GM23338 (cell line): ENCODE results near the gene LSP1. TPM values are rescaled to one million over a fixed set of nuclear protein-coding genes. Genes with fewer than 3 reads are reported as not detected.

Experiments used
- ATAC-seq: fragments of 200-7000 bp; cut with Tn5 transposase; 3 replicates; pipeline ENCODE4 v1.9.1; 2020
- DNase-seq: peaks from one replicate; pipeline ENCODE4 v3.0.0-alpha.2; 2015; ENCODE audit warnings: low spot score
- H2AFZ ChIP-seq: fragments of 200-600 bp; sonication (generic); 2 replicates; pipeline ENCODE4 v1.8.0; 2016; ENCODE audit warnings: antibody characterized with exemption, mild to moderate bottlenecking, moderate library complexity
- H3F3A ChIP-seq: fragments of 200-600 bp; sonication (generic); replicated peaks from 2 replicates; pipeline ENCODE4 v1.8.0; 2017; ENCODE audit warnings: antibody characterized with exemption, mixed run types, low read depth
- H3K27ac ChIP-seq: fragments of 200-600 bp; sonication (generic); 2 replicates; pipeline ENCODE4 v1.6.1; 2016; ENCODE audit warnings: low read depth
- H3K27me3 ChIP-seq: fragments of 200-600 bp; sonication (generic); 2 replicates; pipeline ENCODE4 v1.8.0; 2016; ENCODE audit warnings: mild to moderate bottlenecking, mixed run types, moderate library complexity; ENCODE audit not compliant: insufficient read depth
- H3K36me3 ChIP-seq: fragments of 200-600 bp; sonication (generic); 2 replicates; pipeline ENCODE4 v1.8.0; 2016; ENCODE audit warnings: mild to moderate bottlenecking; ENCODE audit not compliant: insufficient read depth
- H3K4me1 ChIP-seq: fragments of 200-600 bp; sonication (generic); 2 replicates; pipeline ENCODE4 v1.8.0; 2016; ENCODE audit warnings: mild to moderate bottlenecking, moderate library complexity; ENCODE audit not compliant: insufficient read depth
- H3K4me2 ChIP-seq: fragments of 200-600 bp; sonication (generic); 2 replicates; pipeline ENCODE4 v1.7.1; 2017; ENCODE audit warnings: mixed run types
- H3K4me3 ChIP-seq: fragments of 200-600 bp; sonication (generic); 2 replicates; pipeline ENCODE4 v1.6.1; 2016; ENCODE audit warnings: mixed run types
- H3K79me2 ChIP-seq: fragments of 200-600 bp; sonication (generic); replicated peaks from 2 replicates; pipeline ENCODE4 v1.8.0; 2017; ENCODE audit warnings: mild to moderate bottlenecking; ENCODE audit not compliant: insufficient read depth
- H3K9me2 ChIP-seq: fragments of 200-600 bp; sonication (generic); 2 replicates; pipeline ENCODE4 v1.8.0; 2017; ENCODE audit not compliant: insufficient read depth
- H4K20me1 ChIP-seq: fragments of 200-600 bp; sonication (generic); replicated peaks from 2 replicates; pipeline ENCODE4 v1.8.0; 2017; ENCODE audit warnings: mild to moderate bottlenecking; ENCODE audit not compliant: insufficient read depth
- H3K27ac Mint-ChIP-seq: 2 replicates; pipeline ENCODE4 v1.8.0; 2020; ENCODE audit warnings: inconsistent platforms, mild to moderate bottlenecking, moderate library complexity, mixed read lengths
- H3K27me3 Mint-ChIP-seq: 3 replicates; pipeline ENCODE4 v1.8.0; 2022; ENCODE audit warnings: low read depth, mild to moderate bottlenecking, moderate library complexity, mixed read lengths, inconsistent platforms; ENCODE audit not compliant: insufficient read depth, poor library complexity
- H3K36me3 Mint-ChIP-seq: 3 replicates; pipeline ENCODE4 v1.8.0; 2021; ENCODE audit warnings: low read depth, mild to moderate bottlenecking, inconsistent platforms, moderate library complexity, mixed read lengths
- H3K4me1 Mint-ChIP-seq: 3 replicates; pipeline ENCODE4 v1.8.0; 2020; ENCODE audit warnings: mild to moderate bottlenecking, inconsistent platforms, mixed read lengths
- H3K4me3 Mint-ChIP-seq: 3 replicates; pipeline ENCODE4 v1.8.0; 2021; ENCODE audit warnings: moderate library complexity, mild to moderate bottlenecking, inconsistent platforms, mixed read lengths
- H3K9me3 Mint-ChIP-seq: 3 replicates; pipeline ENCODE4 v1.8.0; 2020; ENCODE audit warnings: moderate library complexity, mild to moderate bottlenecking, inconsistent platforms, mixed read lengths
- EZH2 ChIP-seq: fragments of 200-600 bp; sonication (generic); IDR thresholded peaks from one replicate; pipeline ENCODE4 v1.8.0; 2017; ENCODE audit warnings: antibody characterized with exemption, mild to moderate bottlenecking, low read depth; ENCODE audit not compliant: unreplicated experiment
- JUNB ChIP-seq: IDR thresholded peaks from one replicate; pipeline ENCODE4 v1.6.1; 2016; ENCODE audit warnings: antibody characterized with exemption; ENCODE audit not compliant: unreplicated experiment
- NANOG ChIP-seq: IDR thresholded peaks from 2 replicates; pipeline ENCODE4 v1.6.1; 2016; ENCODE audit warnings: antibody characterized with exemption, borderline replicate concordance
- POLR2AphosphoS5 ChIP-seq: IDR thresholded peaks from 2 replicates; pipeline ENCODE4 v1.6.1; 2016; ENCODE audit warnings: antibody characterized with exemption, low read depth
- ZNF114 ChIP-seq: fragments of 250-450 bp; sonication (Bioruptor Pico); IDR thresholded peaks from 2 replicates; pipeline ENCODE4 v1.5.0; 2020; ENCODE audit warnings: mild to moderate bottlenecking, moderate library complexity
- ZNF331 ChIP-seq: fragments of 250-450 bp; sonication (Bioruptor Pico); IDR thresholded peaks from 2 replicates; pipeline ENCODE4 v1.5.0; 2020; ENCODE audit warnings: low read depth, mild to moderate bottlenecking, moderate library complexity
- polyA plus RNA-seq: library from polyadenylated mRNA; unstranded; fragments of >200 nt; fragmentation: Nextera tagmentation; extraction: Ambion mirVana; gene quantifications from 2 replicates; pipeline ENCODE4 v1.2.1, GENCODE V29; 2016
- total RNA-seq: library from RNA; depleted of rRNA; stranded (reverse); fragments of >200 nt; shearing (Covaris generic); gene quantifications from 2 replicates; pipeline ENCODE4 v1.2.3, GENCODE V29; 2014
- TF ChIP-seq, protein P1 (sequence below): fragments of 250-450 bp; sonication (Bioruptor Pico); IDR thresholded peaks from 2 replicates; pipeline ENCODE4 v1.5.0; 2020; ENCODE audit warnings: mild to moderate bottlenecking, moderate library complexity
- TF ChIP-seq, protein P2 (sequence below), 2 experiments: fragments of 200-600 bp in 1 of 2; sonication (generic) in 1 of 2; conservative IDR thresholded peaks; 2 replicates each; pipeline versions ENCODE4 v1.5.1 to v1.6.1; 2016 to 2017; ENCODE audit warnings: antibody characterized with exemption in 2 of 2, low read depth in 2 of 2, mild to moderate bottlenecking in 2 of 2, moderate library complexity in 1 of 2

Gene LSP1
- total and polyA plus RNA-seq, 2 experiments from 2014 or later = 0.84 TPM; not detected in 1

DNA sequence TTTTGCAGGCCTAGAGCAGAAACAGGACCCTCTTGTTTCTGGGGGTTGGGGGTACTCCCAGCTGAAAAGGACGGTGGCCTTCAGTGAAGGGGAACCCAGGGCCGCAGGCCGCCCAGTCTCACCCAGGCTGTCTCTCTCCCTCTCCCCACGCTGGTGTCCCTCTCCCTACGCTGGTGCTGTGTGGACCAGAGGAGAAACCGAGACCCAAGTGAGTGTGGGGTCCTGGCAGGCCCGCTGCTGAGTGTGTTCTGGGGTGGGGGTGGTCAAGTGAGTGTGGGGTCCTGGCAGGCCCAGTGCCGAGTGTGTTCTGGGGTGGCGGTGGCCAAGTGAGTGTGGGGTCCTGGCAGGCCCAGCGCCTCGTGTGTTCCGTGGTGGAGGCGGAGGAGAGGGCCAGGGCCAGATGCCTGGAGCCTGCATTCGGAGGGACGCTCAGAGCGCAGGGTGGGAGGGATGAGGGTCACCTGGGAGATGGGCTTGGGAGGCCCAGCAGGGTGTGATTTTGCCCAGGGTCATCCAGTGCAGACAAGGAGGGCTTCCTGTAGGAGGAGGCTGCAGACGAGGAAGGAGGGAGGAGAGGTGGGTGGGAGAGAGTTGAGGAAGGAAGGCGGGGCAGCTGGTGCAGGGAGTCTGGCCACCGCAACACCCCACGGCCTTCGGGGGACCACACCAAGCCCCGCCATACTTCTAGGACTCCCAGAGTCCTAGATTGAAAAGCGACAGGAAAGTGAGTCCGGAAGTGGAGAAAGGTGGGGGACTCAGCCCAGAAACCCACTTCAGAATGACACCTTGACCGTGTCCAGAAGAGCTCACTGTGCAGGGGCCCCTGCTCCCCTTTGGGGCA lies 77.0 kb downstream of the LSP1 start:
- no peaks in the 10 kb centered on the region for H3K36me3 ChIP-seq
- no peak overlapping the region for H3K4me2 ChIP-seq
- DNase-seq = no peak
- no peak overlapping the region for H2AFZ ChIP-seq
- H3K27ac Mint-ChIP-seq = no peak overlapping the region
- peaks cover 18% of the 10 kb centered on the region for H3K27me3 Mint-ChIP-seq
- no peaks in the 10 kb centered on the region for H3K36me3 Mint-ChIP-seq
- no peak for ATAC-seq
- no peaks in the 10 kb centered on the region for H3K4me1 ChIP-seq
- H3F3A ChIP-seq = no peaks in the 10 kb centered on the region
- H3K79me2 ChIP-seq = no peaks in the 10 kb centered on the region
- H3K9me2 ChIP-seq = no peaks in the 10 kb centered on the region
- H3K4me3 Mint-ChIP-seq = no peak overlapping the region
- no peaks in the 10 kb centered on the region for H3K9me3 Mint-ChIP-seq
- H3K27ac ChIP-seq = no peak overlapping the region
- H4K20me1 ChIP-seq = no peaks in the 10 kb centered on the region
- no peaks in the 10 kb centered on the region for H3K27me3 ChIP-seq
- 0 out of 3 replicates have a peak, but pooled peaks cover 5% of the 10 kb centered on the region for H3K4me1 Mint-ChIP-seq
- H3K4me3 ChIP-seq = no peak overlapping the region
- TF ChIP-seq JUNB = no peak
- TF ChIP-seq ZNF331 = no peak
- TF ChIP-seq ZNF114 = no peak
- TF ChIP-seq, protein P1, sequence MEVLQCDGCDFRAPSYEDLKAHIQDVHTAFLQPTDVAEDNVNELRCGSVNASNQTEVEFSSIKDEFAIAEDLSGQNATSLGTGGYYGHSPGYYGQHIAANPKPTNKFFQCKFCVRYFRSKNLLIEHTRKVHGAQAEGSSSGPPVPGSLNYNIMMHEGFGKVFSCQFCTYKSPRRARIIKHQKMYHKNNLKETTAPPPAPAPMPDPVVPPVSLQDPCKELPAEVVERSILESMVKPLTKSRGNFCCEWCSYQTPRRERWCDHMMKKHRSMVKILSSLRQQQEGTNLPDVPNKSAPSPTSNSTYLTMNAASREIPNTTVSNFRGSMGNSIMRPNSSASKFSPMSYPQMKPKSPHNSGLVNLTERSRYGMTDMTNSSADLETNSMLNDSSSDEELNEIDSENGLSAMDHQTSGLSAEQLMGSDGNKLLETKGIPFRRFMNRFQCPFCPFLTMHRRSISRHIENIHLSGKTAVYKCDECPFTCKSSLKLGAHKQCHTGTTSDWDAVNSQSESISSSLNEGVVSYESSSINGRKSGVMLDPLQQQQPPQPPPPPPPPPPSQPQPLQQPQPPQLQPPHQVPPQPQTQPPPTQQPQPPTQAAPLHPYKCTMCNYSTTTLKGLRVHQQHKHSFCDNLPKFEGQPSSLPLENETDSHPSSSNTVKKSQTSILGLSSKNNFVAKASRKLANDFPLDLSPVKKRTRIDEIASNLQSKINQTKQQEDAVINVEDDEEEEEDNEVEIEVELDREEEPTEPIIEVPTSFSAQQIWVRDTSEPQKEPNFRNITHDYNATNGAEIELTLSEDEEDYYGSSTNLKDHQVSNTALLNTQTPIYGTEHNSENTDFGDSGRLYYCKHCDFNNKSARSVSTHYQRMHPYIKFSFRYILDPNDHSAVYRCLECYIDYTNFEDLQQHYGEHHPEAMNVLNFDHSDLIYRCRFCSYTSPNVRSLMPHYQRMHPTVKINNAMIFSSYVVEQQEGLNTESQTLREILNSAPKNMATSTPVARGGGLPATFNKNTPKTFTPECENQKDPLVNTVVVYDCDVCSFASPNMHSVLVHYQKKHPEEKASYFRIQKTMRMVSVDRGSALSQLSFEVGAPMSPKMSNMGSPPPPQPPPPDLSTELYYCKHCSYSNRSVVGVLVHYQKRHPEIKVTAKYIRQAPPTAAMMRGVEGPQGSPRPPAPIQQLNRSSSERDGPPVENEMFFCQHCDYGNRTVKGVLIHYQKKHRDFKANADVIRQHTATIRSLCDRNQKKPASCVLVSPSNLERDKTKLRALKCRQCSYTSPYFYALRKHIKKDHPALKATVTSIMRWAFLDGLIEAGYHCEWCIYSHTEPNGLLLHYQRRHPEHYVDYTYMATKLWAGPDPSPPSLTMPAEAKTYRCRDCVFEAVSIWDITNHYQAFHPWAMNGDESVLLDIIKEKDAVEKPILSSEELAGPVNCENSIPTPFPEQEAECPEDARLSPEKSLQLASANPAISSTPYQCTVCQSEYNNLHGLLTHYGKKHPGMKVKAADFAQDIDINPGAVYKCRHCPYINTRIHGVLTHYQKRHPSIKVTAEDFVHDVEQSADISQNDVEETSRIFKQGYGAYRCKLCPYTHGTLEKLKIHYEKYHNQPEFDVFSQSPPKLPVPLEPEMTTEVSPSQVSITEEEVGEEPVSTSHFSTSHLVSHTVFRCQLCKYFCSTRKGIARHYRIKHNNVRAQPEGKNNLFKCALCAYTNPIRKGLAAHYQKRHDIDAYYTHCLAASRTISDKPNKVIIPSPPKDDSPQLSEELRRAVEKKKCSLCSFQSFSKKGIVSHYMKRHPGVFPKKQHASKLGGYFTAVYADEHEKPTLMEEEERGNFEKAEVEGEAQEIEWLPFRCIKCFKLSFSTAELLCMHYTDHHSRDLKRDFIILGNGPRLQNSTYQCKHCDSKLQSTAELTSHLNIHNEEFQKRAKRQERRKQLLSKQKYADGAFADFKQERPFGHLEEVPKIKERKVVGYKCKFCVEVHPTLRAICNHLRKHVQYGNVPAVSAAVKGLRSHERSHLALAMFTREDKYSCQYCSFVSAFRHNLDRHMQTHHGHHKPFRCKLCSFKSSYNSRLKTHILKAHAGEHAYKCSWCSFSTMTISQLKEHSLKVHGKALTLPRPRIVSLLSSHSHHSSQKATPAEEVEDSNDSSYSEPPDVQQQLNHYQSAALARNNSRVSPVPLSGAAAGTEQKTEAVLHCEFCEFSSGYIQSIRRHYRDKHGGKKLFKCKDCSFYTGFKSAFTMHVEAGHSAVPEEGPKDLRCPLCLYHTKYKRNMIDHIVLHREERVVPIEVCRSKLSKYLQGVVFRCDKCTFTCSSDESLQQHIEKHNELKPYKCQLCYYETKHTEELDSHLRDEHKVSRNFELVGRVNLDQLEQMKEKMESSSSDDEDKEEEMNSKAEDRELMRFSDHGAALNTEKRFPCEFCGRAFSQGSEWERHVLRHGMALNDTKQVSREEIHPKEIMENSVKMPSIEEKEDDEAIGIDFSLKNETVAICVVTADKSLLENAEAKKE (CRISPR knock-in tag) = no peak
- TF ChIP-seq NANOG = no peak
- no peak for TF ChIP-seq EZH2
- no peak for TF ChIP-seq POLR2AphosphoS5
- TF ChIP-seq, protein P2, sequence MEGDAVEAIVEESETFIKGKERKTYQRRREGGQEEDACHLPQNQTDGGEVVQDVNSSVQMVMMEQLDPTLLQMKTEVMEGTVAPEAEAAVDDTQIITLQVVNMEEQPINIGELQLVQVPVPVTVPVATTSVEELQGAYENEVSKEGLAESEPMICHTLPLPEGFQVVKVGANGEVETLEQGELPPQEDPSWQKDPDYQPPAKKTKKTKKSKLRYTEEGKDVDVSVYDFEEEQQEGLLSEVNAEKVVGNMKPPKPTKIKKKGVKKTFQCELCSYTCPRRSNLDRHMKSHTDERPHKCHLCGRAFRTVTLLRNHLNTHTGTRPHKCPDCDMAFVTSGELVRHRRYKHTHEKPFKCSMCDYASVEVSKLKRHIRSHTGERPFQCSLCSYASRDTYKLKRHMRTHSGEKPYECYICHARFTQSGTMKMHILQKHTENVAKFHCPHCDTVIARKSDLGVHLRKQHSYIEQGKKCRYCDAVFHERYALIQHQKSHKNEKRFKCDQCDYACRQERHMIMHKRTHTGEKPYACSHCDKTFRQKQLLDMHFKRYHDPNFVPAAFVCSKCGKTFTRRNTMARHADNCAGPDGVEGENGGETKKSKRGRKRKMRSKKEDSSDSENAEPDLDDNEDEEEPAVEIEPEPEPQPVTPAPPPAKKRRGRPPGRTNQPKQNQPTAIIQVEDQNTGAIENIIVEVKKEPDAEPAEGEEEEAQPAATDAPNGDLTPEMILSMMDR (conservative IDR thresholded peaks at IDR 0.05; ENCODE audit: low read depth in 2 of 2) = no peak
